Lower leg skin (tissue), 3 donors: Measurements from ENCODE around the gene TMCO4.

Experiments used
- CTCF ChIP-seq, 3 donors: fragments of 450-650 bp; IDR thresholded peaks; one replicate each; pipeline ENCODE4 v1.5.1; 2016; ENCODE audit warnings: antibody characterized with exemption in 3 of 3, mild to moderate bottlenecking in 3 of 3, moderate library complexity in 2 of 3
- POLR2A ChIP-seq, 2 donors: fragments of 450-650 bp; IDR thresholded peaks; one replicate each; pipeline ENCODE4 v1.6.1; 2016 to 2017; ENCODE audit warnings: antibody characterized with exemption in 2 of 2, mild to moderate bottlenecking in 1 of 2, moderate library complexity in 1 of 2

- TF ChIP-seq POLR2A (IDR thresholded peaks at IDR 0.05) (no peak), CTCF (IDR thresholded peaks at IDR 0.05) (no peak)
These were observed 23.9 kb downstream of the TMCO4 start for GRCh38 chr1:19775831-19776230.
